RWPE2 (cell line): ENCODE measurements around the gene DDX10.
"Not testable (repeated sequence)": the region's sequence is repeated elsewhere in the genome, so short reads cannot be mapped to it uniquely, and the experiment has no call there.

ENCODE experiments used
- ATAC-seq: fragments of 200-7000 bp; cut with Tn5 transposase; 3 replicates; pipeline ENCODE4 v1.9.1; 2021; ENCODE audit warnings: low read depth
- DNase-seq: peaks from one replicate; pipeline ENCODE4 v3.0.0-alpha.2; 2020; ENCODE audit warnings: low spot score
- H3K27ac ChIP-seq: fragments of 450-650 bp; 2 replicates; pipeline ENCODE4 v1.5.1; 2017; ENCODE audit warnings: mild to moderate bottlenecking; ENCODE audit not compliant: poor library complexity, severe bottlenecking
- H3K27me3 ChIP-seq: fragments of 250-450 bp; sonication (Bioruptor Pico); 2 replicates; pipeline ENCODE4 v1.5.1; 2021; ENCODE audit warnings: mild to moderate bottlenecking, moderate library complexity; ENCODE audit not compliant: insufficient read depth, poor library complexity, severe bottlenecking
- H3K36me3 ChIP-seq: fragments of 250-450 bp; sonication (Bioruptor Pico); 2 replicates; pipeline ENCODE4 v1.5.1; 2020; ENCODE audit warnings: low read depth, mild to moderate bottlenecking, moderate library complexity
- H3K4me1 ChIP-seq: fragments of 250-450 bp; sonication (Bioruptor Pico); 2 replicates; pipeline ENCODE4 v1.5.1; 2021; ENCODE audit warnings: mild to moderate bottlenecking, moderate library complexity; ENCODE audit not compliant: insufficient read depth, poor library complexity, severe bottlenecking
- H3K4me3 ChIP-seq: fragments of 250-450 bp; sonication (Bioruptor Pico); 2 replicates; pipeline ENCODE4 v1.5.1; 2021; ENCODE audit warnings: mild to moderate bottlenecking, moderate library complexity; ENCODE audit not compliant: severe bottlenecking
- H3K9me3 ChIP-seq: fragments of 250-450 bp; sonication (Bioruptor Pico); 2 replicates; pipeline ENCODE4 v1.5.1; 2021; ENCODE audit warnings: mild to moderate bottlenecking, moderate library complexity; ENCODE audit not compliant: severe bottlenecking
- CTCF ChIP-seq: fragments of 450-650 bp; IDR thresholded peaks from one replicate; pipeline ENCODE4 v1.5.1; 2017; ENCODE audit warnings: mild to moderate bottlenecking, moderate library complexity; ENCODE audit not compliant: poor library complexity, severe bottlenecking

Gene DDX10

GRCh38 chr11:108774037-108774730 is 109.3 kb downstream of the DDX10 start:
- no peaks in the 10 kb centered on the region for H3K4me1 ChIP-seq
- DNase-seq (no peak), ATAC-seq (no peak)
- no peaks in the 10 kb centered on the region for H3K27me3 ChIP-seq
- no peak overlapping the region for H3K27ac ChIP-seq
- H3K4me3 ChIP-seq, result no peak overlapping the region
- no peak for TF ChIP-seq CTCF
- no peaks in the 10 kb centered on the region for H3K36me3 ChIP-seq
- no peaks in the 10 kb centered on the region for H3K9me3 ChIP-seq

- TF ChIP-seq CTCF, result no peak
- Histone ChIP-seq H3K36me3 (no peaks in the 10 kb centered on the region), H3K9me3 (no peaks in the 10 kb centered on the region), H3K4me3 (no peak overlapping the region), H3K4me1 (no peaks in the 10 kb centered on the region), H3K27ac (no peak overlapping the region), H3K27me3 (no peaks in the 10 kb centered on the region)
- ATAC-seq, result peak; percentile 52; the same call in 1 of the 3 replicates
- DNase-seq, result no peak
Measured at GRCh38 chr11:108775324-108775723, 110.5 kb downstream of the DDX10 start.

GRCh38 chr11:108779147-108779546 is 114.3 kb downstream of the DDX10 start:
- not testable (repeated sequence) for H3K4me3 ChIP-seq, H3K4me1 ChIP-seq, ATAC-seq, H3K9me3 ChIP-seq, H3K36me3 ChIP-seq, H3K27me3 ChIP-seq, H3K27ac ChIP-seq, DNase-seq

DNA sequence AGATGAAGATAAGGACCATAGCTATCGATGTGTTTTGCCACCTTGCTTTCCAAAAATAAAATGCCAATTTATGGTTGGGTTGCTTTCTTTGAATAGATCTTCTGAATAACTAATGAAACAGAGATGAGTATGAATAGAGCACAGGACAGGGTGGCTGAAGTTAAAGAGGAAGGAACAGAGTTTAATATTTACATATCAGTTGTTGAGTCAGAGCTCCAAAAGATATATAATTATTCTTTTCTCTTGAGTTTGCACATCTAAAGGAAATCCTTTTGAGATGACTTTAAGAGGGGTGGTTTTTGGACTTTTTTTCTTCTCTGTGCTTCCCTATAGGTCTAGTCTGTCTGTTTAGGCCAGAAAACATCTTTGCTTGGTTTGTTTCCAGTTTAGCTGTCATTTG is 115.2 kb downstream of the DDX10 start:
- Histone ChIP-seq H3K36me3 (no peaks in the 10 kb centered on the region), H3K4me3 (no peak overlapping the region), H3K4me1 (no peaks in the 10 kb centered on the region), H3K9me3 (no peaks in the 10 kb centered on the region), H3K27ac (no peak overlapping the region), H3K27me3 (no peaks in the 10 kb centered on the region)
- TF ChIP-seq CTCF, result no peak
- ATAC-seq (no peak), DNase-seq (no peak)

DNA sequence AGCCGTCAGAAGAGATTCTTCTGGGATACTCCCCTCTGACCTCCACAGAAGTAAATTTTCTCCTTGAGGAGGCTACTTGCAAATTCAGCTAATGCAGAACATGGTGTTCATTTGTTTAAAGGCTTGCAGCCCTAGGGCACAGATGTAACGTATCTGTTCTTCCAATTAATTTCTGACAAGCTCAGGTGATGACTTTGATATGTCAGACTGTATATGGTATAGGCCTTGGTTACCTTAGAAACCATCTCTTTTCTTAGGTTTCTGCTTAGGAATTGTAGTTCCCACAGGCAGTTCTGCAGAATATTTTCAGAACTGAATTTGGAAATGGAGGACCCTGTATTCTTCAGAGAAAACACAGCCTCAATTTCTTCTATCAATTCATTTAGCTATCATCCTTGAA is 117.1 kb downstream of the DDX10 start:
- Histone ChIP-seq H3K9me3 (no peaks in the 10 kb centered on the region), H3K27ac (no peak overlapping the region), H3K4me1 (no peaks in the 10 kb centered on the region), H3K27me3 (no peaks in the 10 kb centered on the region), H3K4me3 (no peak overlapping the region), H3K36me3 (no peaks in the 10 kb centered on the region)
- ATAC-seq (no peak), DNase-seq (no peak)
- TF ChIP-seq CTCF, result no peak
